ENCODE measurements around the gene BABAM2. TPM values are rescaled to one million over a fixed set of nuclear protein-coding genes. Genes with fewer than 3 reads are reported as not detected.

BABAM2 gene
- total and polyA plus RNA-seq, 2 of the 4 experiments (the other 2 are of a cell fraction) = 20.9 to 23.1 TPM

GRCh38 chr2:27992787-27993401 is 102.4 kb downstream of the BABAM2 start:
- H3K4me1 ChIP-seq (ENCODE audit: control insufficient read depth, insufficient read depth, low read length) = peaks cover 7% of the 10 kb centered on the region
- H3K4me3 ChIP-seq (ENCODE audit: insufficient read depth, low read depth, low read length) = no peak overlapping the region
- no peak overlapping the region for H2AFZ ChIP-seq (replicated peaks; ENCODE audit: low read length, poor library complexity)
- H2BK5ac ChIP-seq (ENCODE audit: low read depth, low read length, poor library complexity, severe bottlenecking) = peak overlapping the region; percentile 86
- intact Hi-C loops (cut with micrococcal nuclease) (no loop called here), in situ Hi-C loops (cut with MboI; ENCODE audit: low sequenced_read_pairs) (no loop called here), dilution Hi-C loops (cut with HindIII; ENCODE audit: low sequenced_read_pairs, unreplicated experiment) (no loop called here)
- no peak overlapping the region for H4K5ac ChIP-seq (ENCODE audit: low read depth, low read length)
- no peak overlapping the region for H3K23ac ChIP-seq (ENCODE audit: low read depth, low read length)
- peak overlapping the region; percentile 60 for H2BK20ac ChIP-seq (ENCODE audit: low read depth, low read length)
- H3K4me2 ChIP-seq (ENCODE audit: low read depth, low read length) = peak overlapping the region; percentile 32; the same call in 1 of the 2 replicates
- H3K36me3 ChIP-seq (ENCODE audit: control insufficient read depth, insufficient read depth, low read length) = no peaks in the 10 kb centered on the region
- no peak overlapping the region for H3K56ac ChIP-seq (ENCODE audit: extremely low read depth, insufficient read depth, low read length)
- H3K27me3 ChIP-seq (ENCODE audit: control insufficient read depth, insufficient read depth, low read length) = no peaks in the 10 kb centered on the region
- ATAC-seq (ENCODE audit: low read depth) = peak; percentile 94
- H4K8ac ChIP-seq (ENCODE audit: low read depth in 2 of 2, low read length in 2 of 2) = peak overlapping the region in 1 of 2 experiments; percentile 69; a peak in 1 of 4 replicates
- no peak overlapping the region for H3K9ac ChIP-seq (ENCODE audit: low read depth, low read length)
- no TSS peak for BruUV-seq (replicated peaks)
- 0 out of 2 replicates have a peak overlapping the region, but pooled peaks have one; percentile 25 for H2AK5ac ChIP-seq (ENCODE audit: low read depth, low read length)
- CTCF ChIA-PET = interaction anchor here (0.8 kb wide), 1 partner anchor 183 kb away, joined by 3 read pairs; no protein-coding TSS in a partner anchor
- TF ChIP-seq RCOR1 (IDR thresholded peaks at IDR 0.05; ENCODE audit: insufficient replicate concordance, low read length) = no peak
- peak; percentile 52; the same call in 1 of the 2 replicates for TF ChIP-seq FOS (IDR thresholded peaks at IDR 0.05; ENCODE audit: low read depth, low read length)
- peak overlapping the region; percentile 39; the same call in 1 of the 3 replicates for H2BK15ac ChIP-seq (ENCODE audit: low read depth, low read length)
- H4K20me1 ChIP-seq (ENCODE audit: insufficient read depth, low read length) = no peaks in the 10 kb centered on the region
- H3K9me3 ChIP-seq (ENCODE audit: control insufficient read depth, insufficient read depth, low read length) = peaks cover 2% of the 10 kb centered on the region
- H2BK120ac ChIP-seq (ENCODE audit: low read depth, low read length) = peak overlapping the region; percentile 67
- POLR2A ChIA-PET (ENCODE audit: unreplicated experiment) = no interaction called here
- DNase-seq = peak; percentile 78
- H3K27ac ChIP-seq (ENCODE audit: insufficient read depth, low read length) = no peak overlapping the region
- peaks cover 11 to 12% of the 10 kb centered on the region in 2 experiments for H3K79me1 ChIP-seq (ENCODE audit: low read depth in 1 of 2, low read length in 2 of 2)
- H3K9me1 ChIP-seq (ENCODE audit: insufficient read depth, low read length) = peaks cover 5% of the 10 kb centered on the region
- H3K4ac ChIP-seq (ENCODE audit: low read depth, low read length) = peak overlapping the region; percentile 39; the same call in 1 of the 2 replicates
- H3K18ac ChIP-seq (ENCODE audit: low read depth, low read length) = peak overlapping the region; percentile 53; the same call in 1 of the 2 replicates
- H3K14ac ChIP-seq (replicated peaks; ENCODE audit: low read depth, low read length) = peak overlapping the region; percentile 5
- no peak overlapping the region for H2AK9ac ChIP-seq (replicated peaks; ENCODE audit: low read depth, low read length, poor library complexity)
- H4K91ac ChIP-seq (ENCODE audit: insufficient read depth, low read depth, low read length) = 0 out of 2 replicates have a peak overlapping the region, but pooled peaks have one; percentile 25
